Activated naive CD4-positive, alpha-beta T cell treated with anti-CD3 and anti-CD28 coated beads for 36 hours (primary cell): ENCODE data around the gene EXT2. TPM values are rescaled to one million over a fixed set of nuclear protein-coding genes. Genes with fewer than 3 reads are reported as not detected.

Experiments
- CTCF ChIA-PET: fragments of 350-600 bp; sonication (Branson Sonifier 250); formaldehyde crosslinking; loops from one replicate; lab custom pipeline; 2021; ENCODE audit warnings: antibody characterized with exemption; lab: Charles Lee
- DNase-seq: peaks from one replicate; pipeline ENCODE4 v3.0.0-alpha.2; 2020
- H3K27ac Mint-ChIP-seq: one replicate; pipeline ENCODE4 v1.8.0; 2021; ENCODE audit warnings: mild to moderate bottlenecking, mixed read lengths
- H3K27me3 Mint-ChIP-seq: one replicate; pipeline ENCODE4 v1.8.0; 2021; ENCODE audit warnings: low read depth, mixed read lengths
- H3K36me3 Mint-ChIP-seq: one replicate; pipeline ENCODE4 v1.8.0; 2021; ENCODE audit warnings: low read depth, mixed read lengths
- H3K4me1 Mint-ChIP-seq: one replicate; pipeline ENCODE4 v1.8.0; 2021; ENCODE audit warnings: low read depth, mixed read lengths
- H3K4me3 Mint-ChIP-seq: one replicate; pipeline ENCODE4 v1.8.0; 2021; ENCODE audit warnings: mild to moderate bottlenecking, moderate library complexity, mixed read lengths
- H3K9me3 Mint-ChIP-seq: one replicate; pipeline ENCODE4 v1.8.0; 2021; ENCODE audit warnings: mixed read lengths
- intact Hi-C: fragments of 100-400 bp; cut with micrococcal nuclease; formaldehyde crosslinking; loops from one replicate; pipeline ENCODE4 v1.15.1; 2023
- total RNA-seq, 2 experiments: library from RNA; stranded (reverse); gene quantifications; one replicate each; pipeline ENCODE4 v1.2.3, GENCODE V29; 2021

The EXT2 gene
- total RNA-seq, 2 experiments from 2014 or later = 23.8 to 26.2 TPM

GRCh38 chr11:44267750-44268613 lies 172.5 kb downstream of the EXT2 start:
- intact Hi-C loops = no loop called here
- no peaks in the 10 kb centered on the region for H3K9me3 Mint-ChIP-seq
- H3K4me3 Mint-ChIP-seq = no peak overlapping the region
- no peaks in the 10 kb centered on the region for H3K36me3 Mint-ChIP-seq
- no peaks in the 10 kb centered on the region for H3K27me3 Mint-ChIP-seq
- CTCF ChIA-PET = no interaction called here
- H3K4me1 Mint-ChIP-seq = no peaks in the 10 kb centered on the region
- DNase-seq = no peak
- no peak overlapping the region for H3K27ac Mint-ChIP-seq

GRCh38 chr11:44268614-44269080 lies 173.2 kb downstream of the EXT2 start:
- Mint-ChIP-seq H3K27me3 (no peaks in the 10 kb centered on the region), H3K36me3 (no peaks in the 10 kb centered on the region), H3K4me3 (no peak overlapping the region), H3K4me1 (no peaks in the 10 kb centered on the region), H3K9me3 (no peaks in the 10 kb centered on the region), H3K27ac (no peak overlapping the region)
- DNase-seq = no peak
- intact Hi-C loops = no loop called here
- CTCF ChIA-PET = no interaction called here

- DNase-seq = no peak
- no peaks in the 10 kb centered on the region for H3K36me3 Mint-ChIP-seq
- no peaks in the 10 kb centered on the region for H3K4me1 Mint-ChIP-seq
- intact Hi-C loops = no loop called here
- H3K4me3 Mint-ChIP-seq = no peak overlapping the region
- CTCF ChIA-PET = interaction anchor here (1.0 kb wide), 1 partner anchor 16 kb away, joined by 3 read pairs; no protein-coding TSS in a partner anchor
- no peak overlapping the region for H3K27ac Mint-ChIP-seq
- no peaks in the 10 kb centered on the region for H3K9me3 Mint-ChIP-seq
- no peaks in the 10 kb centered on the region for H3K27me3 Mint-ChIP-seq
Observed at GRCh38 chr11:44269369-44270351, 174.2 kb downstream of the EXT2 start.

- CTCF ChIA-PET = interaction anchor here (0.7 kb wide), 1 partner anchor 22 kb away, joined by 3 read pairs; no protein-coding TSS in a partner anchor
- intact Hi-C loops = no loop called here
- Mint-ChIP-seq H3K4me1 (no peaks in the 10 kb centered on the region), H3K36me3 (no peaks in the 10 kb centered on the region), H3K27ac (no peak overlapping the region), H3K9me3 (no peaks in the 10 kb centered on the region), H3K27me3 (no peaks in the 10 kb centered on the region), H3K4me3 (no peak overlapping the region)
- no peak for DNase-seq
Observed at GRCh38 chr11:44270403-44271273, 175.2 kb downstream of the EXT2 start.

DNA sequence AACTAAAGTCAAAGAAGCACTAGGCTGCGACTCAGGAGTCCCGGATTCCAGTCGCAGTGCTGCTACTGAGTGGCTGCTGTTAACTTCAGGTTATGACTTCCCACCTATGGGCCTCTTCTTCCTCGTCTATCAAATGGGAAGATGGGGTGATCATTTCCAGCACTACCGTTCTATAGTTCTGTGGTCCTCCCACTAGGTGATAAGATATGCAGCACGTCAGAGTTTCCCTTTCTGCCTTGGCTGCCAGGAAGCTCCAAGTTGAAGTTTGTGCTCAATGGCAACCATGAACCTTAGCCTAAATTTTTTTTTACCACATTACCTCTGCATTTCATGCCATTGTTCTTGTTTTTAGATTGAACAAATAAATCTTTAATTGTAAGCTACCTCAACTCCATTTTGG lies 175.8 kb downstream of the EXT2 start:
- no peak overlapping the region for H3K27ac Mint-ChIP-seq
- intact Hi-C loops = no loop called here
- H3K9me3 Mint-ChIP-seq = no peaks in the 10 kb centered on the region
- DNase-seq = no peak
- H3K4me3 Mint-ChIP-seq = no peak overlapping the region
- no peaks in the 10 kb centered on the region for H3K36me3 Mint-ChIP-seq
- H3K27me3 Mint-ChIP-seq = no peaks in the 10 kb centered on the region
- no peaks in the 10 kb centered on the region for H3K4me1 Mint-ChIP-seq
- CTCF ChIA-PET = interaction anchor here (0.7 kb wide), 1 partner anchor 21 kb away, joined by 3 read pairs; no protein-coding TSS in a partner anchor

GRCh38 chr11:44274404-44274803 lies 178.9 kb downstream of the EXT2 start:
- Mint-ChIP-seq H3K36me3 (no peaks in the 10 kb centered on the region), H3K9me3 (no peaks in the 10 kb centered on the region), H3K27ac (no peak overlapping the region), H3K4me3 (no peak overlapping the region), H3K4me1 (no peaks in the 10 kb centered on the region), H3K27me3 (no peaks in the 10 kb centered on the region)
- DNase-seq = no peak
- intact Hi-C loops = no loop called here
- CTCF ChIA-PET = interaction anchor here (1.0 kb wide), 1 partner anchor 12 kb away, joined by 3 read pairs; no protein-coding TSS in a partner anchor

DNA sequence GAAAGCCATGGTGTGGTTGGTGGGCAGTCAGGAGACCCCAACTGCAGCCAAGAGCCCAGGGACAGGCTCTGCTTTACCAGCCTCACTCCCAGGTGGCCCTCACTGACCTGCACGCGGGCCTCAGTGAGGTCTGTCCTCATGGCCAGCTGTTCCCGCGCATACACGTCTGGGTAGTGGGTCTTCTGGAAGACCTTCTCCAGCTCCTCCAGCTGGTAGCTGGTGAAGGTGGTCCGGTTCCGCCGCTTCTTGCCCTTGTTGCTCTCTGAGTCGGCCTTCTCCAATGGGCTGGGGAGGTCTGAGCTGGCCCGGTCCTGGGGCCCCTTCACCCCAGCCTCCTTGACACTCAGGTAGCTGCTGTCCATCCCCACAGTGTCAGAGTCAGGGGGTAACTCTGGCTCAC lies 179.8 kb downstream of the EXT2 start:
- Mint-ChIP-seq H3K4me3 (no peak overlapping the region), H3K36me3 (no peaks in the 10 kb centered on the region), H3K9me3 (no peaks in the 10 kb centered on the region), H3K27ac (no peak overlapping the region), H3K27me3 (no peaks in the 10 kb centered on the region), H3K4me1 (no peaks in the 10 kb centered on the region)
- intact Hi-C loops = no loop called here
- CTCF ChIA-PET = interaction anchor here (0.6 to 1.0 kb wide), 2 partner anchors 13 to 114 kb away, joined by 3 read pairs; no protein-coding TSS in a partner anchor
- no peak for DNase-seq

GRCh38 chr11:44275961-44276550 lies 180.6 kb downstream of the EXT2 start:
- no peak for DNase-seq
- Mint-ChIP-seq H3K27ac (no peak overlapping the region), H3K4me1 (no peaks in the 10 kb centered on the region), H3K4me3 (no peak overlapping the region), H3K36me3 (no peaks in the 10 kb centered on the region), H3K27me3 (no peaks in the 10 kb centered on the region), H3K9me3 (no peaks in the 10 kb centered on the region)
- CTCF ChIA-PET = no interaction called here
- intact Hi-C loops = no loop called here

- CTCF ChIA-PET = interaction anchor here (1.1 kb wide), 1 partner anchor 9 kb away, joined by 3 read pairs; no protein-coding TSS in a partner anchor
- Mint-ChIP-seq H3K4me1 (no peaks in the 10 kb centered on the region), H3K27me3 (no peaks in the 10 kb centered on the region), H3K9me3 (no peaks in the 10 kb centered on the region), H3K36me3 (no peaks in the 10 kb centered on the region), H3K4me3 (no peak overlapping the region), H3K27ac (no peak overlapping the region)
- DNase-seq = no peak
- intact Hi-C loops = no loop called here
Observed at GRCh38 chr11:44277196-44278090, 182.0 kb downstream of the EXT2 start.

DNA sequence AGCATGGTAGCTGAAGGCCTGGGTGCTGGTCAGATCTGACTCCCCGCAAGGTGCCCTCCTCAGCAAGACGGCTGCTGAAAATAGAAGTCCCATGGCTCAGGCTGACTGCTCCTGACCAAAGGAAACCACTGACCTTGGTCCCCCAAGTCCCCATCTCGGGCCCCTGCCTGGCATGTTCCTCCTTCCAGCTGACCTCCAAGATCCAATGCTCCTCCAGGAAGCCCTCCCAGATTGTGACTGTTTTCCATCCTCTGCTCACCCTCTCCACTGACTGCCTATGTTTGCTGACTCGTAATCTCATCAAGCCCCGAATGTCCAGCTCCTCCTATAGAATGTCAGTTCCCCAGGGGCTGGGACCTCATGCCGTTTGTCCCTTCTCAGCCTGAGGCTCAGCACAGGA lies 184.0 kb downstream of the EXT2 start:
- Mint-ChIP-seq H3K36me3 (no peaks in the 10 kb centered on the region), H3K4me1 (no peaks in the 10 kb centered on the region), H3K27ac (no peak overlapping the region), H3K9me3 (no peaks in the 10 kb centered on the region), H3K4me3 (no peak overlapping the region), H3K27me3 (no peaks in the 10 kb centered on the region)
- intact Hi-C loops = no loop called here
- DNase-seq = no peak
- CTCF ChIA-PET = interaction anchor here (0.5 to 0.8 kb wide), 2 partner anchors 20 to 185 kb away, joined by 3 read pairs; no protein-coding TSS in a partner anchor
